ENCODE data around the gene SCN1B. TPM values are rescaled to one million over a fixed set of nuclear protein-coding genes. Genes with fewer than 3 reads are reported as not detected.
"Not testable (repeated sequence)": the region's sequence is repeated elsewhere in the genome, so short reads cannot be mapped to it uniquely, and the experiment has no call there.

SCN1B gene
- total RNA-seq, 4 donors from 2014 or later, result 0.26 to 5.9 (median 1.2) TPM; not detected in 1

DNA sequence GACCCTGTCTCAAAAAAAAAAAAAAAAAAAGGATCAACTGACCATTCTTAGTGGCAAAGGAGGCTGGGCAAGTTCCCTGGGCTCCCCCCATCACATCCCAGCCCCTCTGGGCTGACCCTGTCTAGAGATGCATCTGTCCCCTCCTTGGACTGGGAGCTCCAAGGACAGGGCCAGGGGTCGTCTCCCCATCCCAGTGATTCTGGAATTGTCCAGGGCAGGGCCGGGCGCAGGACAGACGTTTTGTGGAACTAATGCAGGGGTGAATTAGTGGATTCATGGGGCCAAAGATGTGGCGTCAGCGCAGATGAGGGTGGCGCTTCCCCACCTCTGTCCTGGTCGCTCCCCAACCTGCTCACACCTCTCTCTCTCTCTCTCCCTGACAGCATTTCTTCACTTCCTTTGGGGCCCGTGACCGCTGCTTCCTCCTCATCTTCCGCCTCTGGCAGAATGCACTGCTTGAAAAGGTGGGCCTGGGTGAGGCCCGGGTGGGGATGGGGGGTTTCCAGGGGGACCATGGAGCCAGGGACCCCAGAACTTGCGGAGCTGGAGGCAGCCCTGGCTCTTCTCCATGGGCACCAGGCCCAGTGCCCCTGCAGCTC is 19.1 kb upstream of the SCN1B start:
- no peak for DNase-seq
- Histone ChIP-seq H3K27ac (peak overlapping the region in 2 of 4 donors; percentile 0 to 51), H3K36me3 (peaks cover 4 to 59% (median 24%) of the 10 kb centered on the region in 3 donors), H3K4me3 (no peak overlapping the region), H3K4me1 (peaks cover 17 to 74% (median 24%) of the 10 kb centered on the region in 3 donors), H3K27me3 (no peaks in the 10 kb centered on the region), H3K9me3 (no peaks in the 10 kb centered on the region)
- intact Hi-C loops (cut with DNase I), result no loop called here
- WGBS, 2 donors, result 76 to 83% methylated on average over 5 to 10 of the region's 13 CpGs
- TF ChIP-seq, protein P1, sequence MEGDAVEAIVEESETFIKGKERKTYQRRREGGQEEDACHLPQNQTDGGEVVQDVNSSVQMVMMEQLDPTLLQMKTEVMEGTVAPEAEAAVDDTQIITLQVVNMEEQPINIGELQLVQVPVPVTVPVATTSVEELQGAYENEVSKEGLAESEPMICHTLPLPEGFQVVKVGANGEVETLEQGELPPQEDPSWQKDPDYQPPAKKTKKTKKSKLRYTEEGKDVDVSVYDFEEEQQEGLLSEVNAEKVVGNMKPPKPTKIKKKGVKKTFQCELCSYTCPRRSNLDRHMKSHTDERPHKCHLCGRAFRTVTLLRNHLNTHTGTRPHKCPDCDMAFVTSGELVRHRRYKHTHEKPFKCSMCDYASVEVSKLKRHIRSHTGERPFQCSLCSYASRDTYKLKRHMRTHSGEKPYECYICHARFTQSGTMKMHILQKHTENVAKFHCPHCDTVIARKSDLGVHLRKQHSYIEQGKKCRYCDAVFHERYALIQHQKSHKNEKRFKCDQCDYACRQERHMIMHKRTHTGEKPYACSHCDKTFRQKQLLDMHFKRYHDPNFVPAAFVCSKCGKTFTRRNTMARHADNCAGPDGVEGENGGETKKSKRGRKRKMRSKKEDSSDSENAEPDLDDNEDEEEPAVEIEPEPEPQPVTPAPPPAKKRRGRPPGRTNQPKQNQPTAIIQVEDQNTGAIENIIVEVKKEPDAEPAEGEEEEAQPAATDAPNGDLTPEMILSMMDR (IDR thresholded peaks at IDR 0.05), result no peak
- no peak for TF ChIP-seq POLR2A (IDR thresholded peaks at IDR 0.05)

GRCh38 chr19:35011737-35012682 is 18.3 kb upstream of the SCN1B start:
- Histone ChIP-seq H3K9me3 (no peaks in the 10 kb centered on the region), H3K27ac (peak overlapping the region in 3 of 4 donors; percentile 0 to 51 (median 39)), H3K4me3 (no peak overlapping the region), H3K4me1 (peaks cover 17 to 66% (median 24%) of the 10 kb centered on the region in 3 donors), H3K36me3 (peaks cover 4 to 66% (median 26%) of the 10 kb centered on the region in 3 donors), H3K27me3 (no peaks in the 10 kb centered on the region)
- intact Hi-C loops (cut with DNase I), result loop anchor here (2.0 kb wide), 1 partner anchor 39 kb away; no protein-coding TSS in a partner anchor
- TF ChIP-seq, protein P1 (IDR thresholded peaks at IDR 0.05), result no peak
- no peak for TF ChIP-seq POLR2A (IDR thresholded peaks at IDR 0.05)
- 76 to 83% methylated on average over 9 to 15 of the region's 18 CpGs for WGBS, 2 donors
- DNase-seq, result no peak

DNA sequence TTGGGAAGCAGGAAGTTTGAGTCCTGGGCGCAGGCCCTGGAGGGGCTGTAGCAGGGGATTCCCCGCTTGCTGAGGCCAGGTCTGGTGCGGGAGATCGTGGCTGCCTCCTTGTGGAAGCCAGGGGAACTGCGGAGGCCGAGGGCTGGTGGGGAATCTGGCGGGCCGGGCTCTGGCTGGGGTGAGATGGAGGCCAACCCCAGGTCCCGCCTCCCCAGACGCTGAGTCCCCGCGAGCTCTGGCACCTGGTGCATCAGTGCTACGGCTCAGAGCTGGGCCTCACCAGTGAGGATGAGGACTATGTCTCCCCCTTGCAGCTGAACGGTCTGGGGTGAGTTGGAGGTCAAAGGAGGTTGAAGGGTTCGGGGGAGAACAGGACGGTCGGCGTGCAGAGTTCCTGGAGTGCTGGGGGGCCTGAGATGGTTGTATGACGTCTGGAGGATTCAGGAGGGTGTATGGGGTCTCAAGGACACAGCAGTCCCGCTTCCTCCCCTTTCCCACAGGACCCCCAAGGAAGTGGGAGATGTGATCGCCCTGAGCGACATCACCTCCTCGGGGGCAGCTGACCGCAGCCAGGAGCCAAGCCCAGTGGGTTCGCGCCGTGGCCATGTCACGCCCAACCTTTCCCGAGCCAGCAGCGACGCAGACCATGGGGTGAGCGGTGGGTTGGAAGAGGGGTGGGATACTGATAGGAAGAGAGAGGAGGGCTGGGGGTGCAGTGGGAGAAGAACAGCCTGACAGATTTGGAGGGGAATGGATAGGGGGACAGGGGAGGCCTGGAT is 17.0 kb upstream of the SCN1B start:
- H3K27me3 ChIP-seq, result no peaks in the 10 kb centered on the region
- 40 to 48% methylated on average over 13 to 20 of the region's 32 CpGs for WGBS, 2 donors
- TF ChIP-seq, protein P1 (IDR thresholded peaks at IDR 0.05), result peak; percentile 94 to 98 (median 95)
- TF ChIP-seq POLR2A (IDR thresholded peaks at IDR 0.05), result no peak
- no peak for DNase-seq
- no peak overlapping the region for H3K4me3 ChIP-seq
- H3K9me3 ChIP-seq, result no peaks in the 10 kb centered on the region
- H3K27ac ChIP-seq, result peak overlapping the region in 3 of 4 donors; percentile 23 to 51 (median 30)
- peaks cover 17 to 55% (median 24%) of the 10 kb centered on the region in 3 donors for H3K4me1 ChIP-seq
- peaks cover 8 to 79% (median 26%) of the 10 kb centered on the region in 3 donors for H3K36me3 ChIP-seq
- intact Hi-C loops (cut with DNase I), result loop anchor here (2.0 kb wide), 1 partner anchor 40 kb away; no protein-coding TSS in a partner anchor

DNA sequence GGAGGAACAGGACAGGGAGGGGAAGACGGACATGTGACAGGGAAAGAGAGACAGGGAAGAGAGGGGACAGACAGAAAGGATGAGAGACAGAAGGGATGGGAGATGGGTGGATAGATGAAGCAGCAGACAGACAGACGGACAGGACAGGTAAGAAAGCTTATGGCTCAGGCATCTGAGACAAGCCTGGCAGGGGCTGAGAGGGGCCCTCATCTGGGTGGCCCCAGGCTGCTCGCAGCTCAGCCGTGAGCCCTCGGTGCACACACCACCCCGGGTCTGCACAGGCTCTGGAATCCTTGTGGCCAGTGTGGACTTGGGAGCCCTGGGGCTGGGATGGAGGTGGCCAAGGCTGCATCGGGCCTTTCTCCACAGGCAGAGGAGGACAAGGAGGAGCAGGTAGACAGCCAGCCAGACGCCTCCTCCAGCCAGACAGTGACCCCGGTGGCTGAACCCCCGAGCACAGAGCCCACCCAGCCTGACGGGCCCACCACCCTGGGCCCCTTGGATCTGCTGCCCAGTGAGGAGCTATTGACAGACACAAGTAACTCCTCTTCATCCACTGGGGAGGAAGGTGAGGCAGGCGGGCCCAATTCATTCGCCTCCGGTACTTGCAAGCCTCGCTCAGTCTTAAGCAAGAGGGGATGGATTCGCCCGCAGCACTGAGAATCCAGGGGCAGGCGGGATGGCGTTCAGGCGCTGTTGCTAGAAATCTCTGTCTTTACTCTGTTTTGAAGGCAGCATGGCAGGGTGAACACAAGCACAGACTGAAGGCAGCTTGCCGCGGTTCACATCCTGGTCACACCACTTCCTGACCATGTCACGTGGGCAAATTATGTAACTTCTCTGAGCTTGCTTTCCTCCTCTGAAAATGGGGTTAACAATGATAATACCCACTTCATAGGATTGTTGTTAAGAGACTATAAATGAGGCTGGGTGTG is 16.2 kb upstream of the SCN1B start:
- 67 to 78% methylated on average over 11 of the region's 23 CpGs for WGBS, 2 donors
- H3K4me1 ChIP-seq, result peaks cover 17 to 50% (median 24%) of the 10 kb centered on the region in 3 donors
- no peak for DNase-seq
- H3K36me3 ChIP-seq, result peaks cover 8 to 85% (median 32%) of the 10 kb centered on the region in 3 donors
- no peaks in the 10 kb centered on the region for H3K9me3 ChIP-seq
- H3K4me3 ChIP-seq, result no peak overlapping the region
- peak overlapping the region in 3 of 4 donors; percentile 23 to 51 (median 30) for H3K27ac ChIP-seq
- intact Hi-C loops (cut with DNase I), result loop anchor here (2.0 kb wide), 1 partner anchor 41 kb away; no protein-coding TSS in a partner anchor
- TF ChIP-seq, protein P1 (IDR thresholded peaks at IDR 0.05), result no peak
- no peak for TF ChIP-seq POLR2A (IDR thresholded peaks at IDR 0.05)
- no peaks in the 10 kb centered on the region for H3K27me3 ChIP-seq

GRCh38 chr19:35014774-35015173 is 15.5 kb upstream of the SCN1B start:
- DNase-seq; H3K4me3 ChIP-seq; H3K9me3 ChIP-seq; intact Hi-C loops (cut with DNase I); H3K27me3 ChIP-seq: not testable (repeated sequence)
- WGBS, 2 donors, result 81 to 93% methylated on average over 4 of the region's 4 CpGs
- Histone ChIP-seq H3K27ac (peak overlapping the region in 1 of 4 donors; percentile 51), H3K4me1 (peaks cover 17 to 50% (median 24%) of the 10 kb centered on the region in 3 donors), H3K36me3 (peaks cover 13 to 85% (median 33%) of the 10 kb centered on the region in 3 donors)
